H9 (cell line): ENCODE measurements around the gene OR8D1. TPM values are rescaled to one million over a fixed set of nuclear protein-coding genes. Genes with fewer than 3 reads are reported as not detected.

Source experiments
- DNase-seq: peaks from one replicate; pipeline ENCODE4 v3.0.0-alpha.2; 2017
- H2AFZ ChIP-seq: one replicate; pipeline ENCODE4 v1.6.1; 2013; ENCODE audit warnings: mild to moderate bottlenecking, low read length, control low read depth, moderate library complexity
- H2AK5ac ChIP-seq: 2 replicates; pipeline ENCODE4 v1.6.1; 2013; ENCODE audit warnings: low read length, control low read depth, mixed read lengths; ENCODE audit not compliant: insufficient read length
- H2BK120ac ChIP-seq: one replicate; pipeline ENCODE4 v1.6.1; 2013; ENCODE audit warnings: low read depth, mild to moderate bottlenecking, low read length, control low read depth, inconsistent platforms; ENCODE audit not compliant: poor library complexity, severe bottlenecking
- H2BK12ac ChIP-seq: 2 replicates; pipeline ENCODE4 v1.6.1; 2013; ENCODE audit warnings: low read length, control low read depth, mixed read lengths, low read depth; ENCODE audit not compliant: insufficient read length
- H2BK15ac ChIP-seq: 2 replicates; pipeline ENCODE4 v1.6.1; 2013; ENCODE audit warnings: low read depth, low read length, control low read depth
- H2BK20ac ChIP-seq: one replicate; pipeline ENCODE4 v1.6.1; 2013; ENCODE audit warnings: low read depth, mild to moderate bottlenecking, low read length, control low read depth, inconsistent platforms; ENCODE audit not compliant: poor library complexity, severe bottlenecking
- H2BK5ac ChIP-seq: 2 replicates; pipeline ENCODE4 v1.6.1; 2013; ENCODE audit warnings: low read length, control low read depth, mixed read lengths; ENCODE audit not compliant: insufficient read length
- H3K14ac ChIP-seq: 2 replicates; pipeline ENCODE4 v1.6.1; 2013; ENCODE audit warnings: low read length, control low read depth; ENCODE audit not compliant: insufficient read depth
- H3K18ac ChIP-seq: 2 replicates; pipeline ENCODE4 v1.6.1; 2013; ENCODE audit warnings: low read depth, mild to moderate bottlenecking, mixed read lengths, low read length, control low read depth; ENCODE audit not compliant: insufficient read length
- H3K23ac ChIP-seq: 2 replicates; pipeline ENCODE4 v1.6.1; 2013; ENCODE audit warnings: low read length, control low read depth, mixed read lengths, low read depth; ENCODE audit not compliant: insufficient read length
- H3K23me2 ChIP-seq: 2 replicates; pipeline ENCODE4 v1.6.1; 2013; ENCODE audit warnings: low read depth, mild to moderate bottlenecking, mixed read lengths, low read length, control low read depth; ENCODE audit not compliant: insufficient read length, poor library complexity, severe bottlenecking
- H3K27ac ChIP-seq: 2 replicates; pipeline ENCODE4 v1.5.1; 2013; ENCODE audit warnings: low read length, control low read depth, mixed read lengths, low read depth; ENCODE audit not compliant: insufficient read length
- H3K27me3 ChIP-seq: 2 replicates; pipeline ENCODE4 v1.6.1; 2013; ENCODE audit warnings: low read length, control low read depth, inconsistent platforms; ENCODE audit not compliant: insufficient read depth
- H3K4ac ChIP-seq: 2 replicates; pipeline ENCODE4 v1.6.1; 2013; ENCODE audit warnings: low read depth, mild to moderate bottlenecking, control low read depth, inconsistent platforms, low read length, moderate library complexity
- H3K4me1 ChIP-seq: 2 replicates; pipeline ENCODE4 v1.6.1; 2013; ENCODE audit warnings: low read length, control low read depth, inconsistent platforms; ENCODE audit not compliant: insufficient read depth
- H3K4me2 ChIP-seq: 2 replicates; pipeline ENCODE4 v1.6.1; 2013; ENCODE audit warnings: low read length, control low read depth, mixed read lengths; ENCODE audit not compliant: insufficient read length, insufficient read depth
- H3K56ac ChIP-seq: 2 replicates; pipeline ENCODE4 v1.6.1; 2013; ENCODE audit warnings: low read depth, mild to moderate bottlenecking, mixed read lengths, low read length, control low read depth; ENCODE audit not compliant: insufficient read length
- H3K79me1 ChIP-seq: 2 replicates; pipeline ENCODE4 v1.6.1; 2013; ENCODE audit warnings: low read depth, mild to moderate bottlenecking, moderate library complexity, low read length, control low read depth, inconsistent platforms; ENCODE audit not compliant: insufficient read depth, poor library complexity, severe bottlenecking
- H3K79me2 ChIP-seq: 2 replicates; pipeline ENCODE4 v1.6.1; 2013; ENCODE audit warnings: low read length, control low read depth, inconsistent platforms; ENCODE audit not compliant: insufficient read depth
- H3K9ac ChIP-seq: 2 replicates; pipeline ENCODE4 v1.6.1; 2013; ENCODE audit warnings: low read length, control low read depth, mixed read lengths; ENCODE audit not compliant: insufficient read length; ENCODE audit errors: extremely low read depth
- H3K9me3 ChIP-seq: one replicate; pipeline ENCODE4 v1.6.1; 2013; ENCODE audit warnings: low read depth, low read length, inconsistent platforms; ENCODE audit not compliant: control insufficient read depth
- H3T11ph ChIP-seq: one replicate; pipeline ENCODE4 v1.6.1; 2013; ENCODE audit warnings: mild to moderate bottlenecking, low read length, control low read depth, inconsistent platforms
- H4K20me1 ChIP-seq: one replicate; pipeline ENCODE4 v1.6.1; 2013; ENCODE audit not compliant: control insufficient read depth, insufficient read length, insufficient read depth
- H4K5ac ChIP-seq: 2 replicates; pipeline ENCODE4 v1.6.1; 2013; ENCODE audit warnings: low read depth, mild to moderate bottlenecking, mixed read lengths, low read length, control low read depth; ENCODE audit not compliant: insufficient read length
- H4K8ac ChIP-seq: replicated peaks from 2 replicates; pipeline ENCODE4 v1.6.1; 2013; ENCODE audit warnings: low read length, control low read depth, mixed read lengths, low read depth; ENCODE audit not compliant: insufficient read length
- H4K91ac ChIP-seq: 2 replicates; pipeline ENCODE4 v1.6.1; 2013; ENCODE audit warnings: low read depth, mild to moderate bottlenecking, moderate library complexity, mixed read lengths, low read length, control low read depth; ENCODE audit not compliant: insufficient read length
- H3K27ac Mint-ChIP-seq, 3 experiments: 2 replicates in 2 of 3; 3 replicates in 1 of 3; pipeline ENCODE4 v1.8.0; 2020 to 2021; ENCODE audit warnings: mixed read lengths in 3 of 3, mild to moderate bottlenecking in 1 of 3, moderate library complexity in 1 of 3
- H3K27me3 Mint-ChIP-seq: 2 replicates; pipeline ENCODE4 v1.8.0; 2021; ENCODE audit warnings: low read depth, mild to moderate bottlenecking, moderate library complexity, mixed read lengths
- H3K36me3 Mint-ChIP-seq, 3 experiments: 2 replicates in 2 of 3; 3 replicates in 1 of 3; pipeline ENCODE4 v1.8.0; 2020 to 2021; ENCODE audit warnings: low read depth in 3 of 3, mixed read lengths in 3 of 3; ENCODE audit not compliant: insufficient read depth in 1 of 3
- H3K4me1 Mint-ChIP-seq, 2 experiments: 2 replicates each; pipeline ENCODE4 v1.8.0; 2020; ENCODE audit warnings: mixed read lengths in 2 of 2
- H3K4me3 Mint-ChIP-seq, 2 experiments: 2 replicates in 1 of 2; 3 replicates in 1 of 2; pipeline ENCODE4 v1.8.0; 2020 to 2021; ENCODE audit warnings: mild to moderate bottlenecking in 2 of 2, mixed read lengths in 2 of 2, moderate library complexity in 1 of 2
- H3K9me3 Mint-ChIP-seq, 2 experiments: 2 replicates in 1 of 2; 3 replicates in 1 of 2; pipeline ENCODE4 v1.8.0; 2020; ENCODE audit warnings: mild to moderate bottlenecking in 2 of 2, mixed read lengths in 2 of 2, moderate library complexity in 1 of 2
- total RNA-seq: library from RNA; stranded (reverse); gene quantifications from 2 replicates; pipeline ENCODE4 v1.2.1, GENCODE V29; 2021
- TF ChIP-seq, protein P1 (sequence below): fragments of 200-600 bp; sonication (generic); conservative IDR thresholded peaks from 3 replicates; pipeline ENCODE4 v1.8.0; 2021; ENCODE audit warnings: antibody characterized with exemption, mild to moderate bottlenecking

Gene OR8D1
- total RNA-seq, 1 experiment from 2014 or later: not detected

- Histone ChIP-seq H3K23ac (no peak overlapping the region), H3K79me1 (no peaks in the 10 kb centered on the region), H3K4me1 (no peaks in the 10 kb centered on the region), H3K9ac (no peak overlapping the region), H3K9me3 (no peaks in the 10 kb centered on the region), H4K8ac (no peak overlapping the region), H3K79me2 (no peaks in the 10 kb centered on the region), H2BK120ac (no peak overlapping the region), H2AK5ac (no peak overlapping the region), H3K14ac (no peak overlapping the region), H4K20me1 (no peaks in the 10 kb centered on the region), H3K27ac (no peak overlapping the region), H3K23me2 (no peaks in the 10 kb centered on the region), H2AFZ (no peak overlapping the region), H2BK15ac (no peak overlapping the region), H3K56ac (no peak overlapping the region), H2BK5ac (no peak overlapping the region), H2BK12ac (no peak overlapping the region), H3T11ph (no peak overlapping the region), H3K27me3 (no peaks in the 10 kb centered on the region), H3K18ac (no peak overlapping the region), H3K4me2 (no peak overlapping the region), H2BK20ac (no peak overlapping the region), H3K4ac (no peak overlapping the region), H4K91ac (no peak overlapping the region), H4K5ac (no peak overlapping the region)
- no peaks in the 10 kb centered on the region for H3K4me1 Mint-ChIP-seq
- H3K9me3 Mint-ChIP-seq: no peaks in the 10 kb centered on the region
- no peak overlapping the region for H3K4me3 Mint-ChIP-seq
- H3K36me3 Mint-ChIP-seq: no peaks in the 10 kb centered on the region
- TF ChIP-seq, protein P1, sequence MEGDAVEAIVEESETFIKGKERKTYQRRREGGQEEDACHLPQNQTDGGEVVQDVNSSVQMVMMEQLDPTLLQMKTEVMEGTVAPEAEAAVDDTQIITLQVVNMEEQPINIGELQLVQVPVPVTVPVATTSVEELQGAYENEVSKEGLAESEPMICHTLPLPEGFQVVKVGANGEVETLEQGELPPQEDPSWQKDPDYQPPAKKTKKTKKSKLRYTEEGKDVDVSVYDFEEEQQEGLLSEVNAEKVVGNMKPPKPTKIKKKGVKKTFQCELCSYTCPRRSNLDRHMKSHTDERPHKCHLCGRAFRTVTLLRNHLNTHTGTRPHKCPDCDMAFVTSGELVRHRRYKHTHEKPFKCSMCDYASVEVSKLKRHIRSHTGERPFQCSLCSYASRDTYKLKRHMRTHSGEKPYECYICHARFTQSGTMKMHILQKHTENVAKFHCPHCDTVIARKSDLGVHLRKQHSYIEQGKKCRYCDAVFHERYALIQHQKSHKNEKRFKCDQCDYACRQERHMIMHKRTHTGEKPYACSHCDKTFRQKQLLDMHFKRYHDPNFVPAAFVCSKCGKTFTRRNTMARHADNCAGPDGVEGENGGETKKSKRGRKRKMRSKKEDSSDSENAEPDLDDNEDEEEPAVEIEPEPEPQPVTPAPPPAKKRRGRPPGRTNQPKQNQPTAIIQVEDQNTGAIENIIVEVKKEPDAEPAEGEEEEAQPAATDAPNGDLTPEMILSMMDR: no peak
- no peaks in the 10 kb centered on the region for H3K27me3 Mint-ChIP-seq
- DNase-seq: no peak
- no peak overlapping the region for H3K27ac Mint-ChIP-seq
Observed at GRCh38 chr11:124310721-124311120, 3.0 kb downstream of the OR8D1 start.
